ENCODE data around the gene CAB39L. TPM values are rescaled to one million over a fixed set of nuclear protein-coding genes. Genes with fewer than 3 reads are reported as not detected.

CAB39L gene
- total and polyA plus RNA-seq, 9 of the 15 experiments (the other 6 are each of a cell fraction or from before 2014, with no cell fraction given), result 1.1 to 4.2 (median 2.6) TPM

DNA sequence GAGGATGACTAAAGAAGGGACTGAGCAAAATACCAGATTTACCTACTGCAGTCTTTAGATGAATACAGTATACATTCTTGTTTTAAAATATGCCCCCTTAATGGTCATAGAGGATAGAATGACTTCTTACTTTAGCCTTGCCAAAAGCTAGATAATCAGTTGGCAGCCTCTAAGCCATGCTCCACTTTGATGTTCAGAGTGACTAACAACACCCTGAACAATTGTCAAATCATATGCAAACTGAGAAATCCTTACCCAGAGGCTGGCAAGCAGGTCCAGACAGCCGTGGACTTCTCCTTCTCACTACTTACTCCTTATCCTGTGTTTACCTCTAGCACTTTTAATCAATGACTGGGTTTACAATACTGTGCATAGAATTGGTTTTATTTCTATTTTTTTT lies 28.3 kb upstream of the CAB39L start:
- intact Hi-C loops (cut with micrococcal nuclease), result no loop called here
- H2AFZ ChIP-seq (ENCODE audit: low read depth, low read length), result no peak overlapping the region
- H3K4me3 ChIP-seq, result no peak overlapping the region
- no peak overlapping the region for H3K9ac ChIP-seq (ENCODE audit: insufficient read depth in 1 of 2, low read depth in 2 of 2, low read length in 2 of 2)
- H3K36me3 ChIP-seq (ENCODE audit: control insufficient read depth, insufficient read depth, low read length), result peaks cover 28% of the 10 kb centered on the region; the same call in 1 of the 3 replicates
- FAIRE-seq, result no peak
- DNase-seq (ENCODE audit: extremely low read depth in 1 of 4, low spot score in 3 of 4), result no peak
- CTCF ChIA-PET (ENCODE audit: low intra/inter-chr PET ratio), result no interaction called here
- H3K9me1 ChIP-seq (ENCODE audit: control insufficient read depth, insufficient read depth, low read length), result no peaks in the 10 kb centered on the region
- POLR2A ChIA-PET, result no interaction called here
- no peak overlapping the region for H3K4me2 ChIP-seq (ENCODE audit: insufficient read depth, low read length)
- no TSS peak for BruUV-seq (replicated peaks)
- H3K9me3 ChIP-seq (replicated peaks; ENCODE audit: control insufficient read depth, insufficient read depth, low read depth, low read length), result no peaks in the 10 kb centered on the region
- in situ Hi-C loops (cut with MboI), result no loop called here
- H4K20me1 ChIP-seq (replicated peaks; ENCODE audit: control insufficient read depth, insufficient read depth, low read length), result no peaks in the 10 kb centered on the region
- ATAC-seq, result no peak
- WGBS (ENCODE audit: insufficient coverage, low coverage, missing lambda C conversion rate), result 67% methylated on average over 1 of the region's 1 CpG
- TF ChIP-seq ZFP91 (CRISPR knock-in tag; IDR thresholded peaks at IDR 0.05) (no peak), ELF1 (tag; IDR thresholded peaks at IDR 0.05) (no peak), RAD21 (CRISPR knock-in tag; conservative IDR thresholded peaks at IDR 0.05 in 1 of 2, IDR thresholded peaks at IDR 0.05 in 1 of 2) (no peak), ZC3H8 (IDR thresholded peaks at IDR 0.05) (no peak), ZNF699 (CRISPR knock-in tag; IDR thresholded peaks at IDR 0.05; ENCODE audit: insufficient replicate concordance) (no peak), ATF1 (CRISPR knock-in tag; IDR thresholded peaks at IDR 0.05) (no peak), ATF1 (tag; IDR thresholded peaks at IDR 0.05) (no peak), ZBTB12 (CRISPR knock-in tag; IDR thresholded peaks at IDR 0.05) (no peak), RB1 (IDR thresholded peaks at IDR 0.05; ENCODE audit: low read depth) (no peak), NCOA1 (IDR thresholded peaks at IDR 0.05; ENCODE audit: low read depth) (no peak), CBX5 (IDR thresholded peaks at IDR 0.05; ENCODE audit: borderline replicate concordance, low read depth) (no peak)
- no peaks in the 10 kb centered on the region for H3K27me3 ChIP-seq (ENCODE audit: control insufficient read depth in 2 of 2, insufficient read depth in 2 of 2, low read length in 2 of 2)
- no peaks in the 10 kb centered on the region for H3K79me2 ChIP-seq (ENCODE audit: control insufficient read depth, insufficient read depth, low read length)
- no peak overlapping the region for H3K27ac ChIP-seq (ENCODE audit: extremely low read depth, low read depth, low read length)
- no peaks in the 10 kb centered on the region for H3K4me1 ChIP-seq (replicated peaks in 1 of 2; ENCODE audit: control insufficient read depth in 2 of 2, insufficient read depth in 2 of 2, low read length in 2 of 2)

Measured in K562 (cell line).